ENCODE data around the gene SAT1. TPM values are rescaled to one million over a fixed set of nuclear protein-coding genes. Genes with fewer than 3 reads are reported as not detected.

Gene SAT1
- total RNA-seq, 1 donor from 2014 or later = 224 TPM

- Histone ChIP-seq H3K27ac (ENCODE audit: low read depth, low read length) (peak overlapping the region; percentile 37), H4K20me1 (ENCODE audit: insufficient read depth, low read length) (no peaks in the 10 kb centered on the region), H3K36me3 (ENCODE audit: insufficient read depth, low read length) (no peaks in the 10 kb centered on the region), H3K79me2 (ENCODE audit: insufficient read depth, low read length) (no peaks in the 10 kb centered on the region), H3K4me3 (ENCODE audit: insufficient read depth, low read depth, low read length) (no peak overlapping the region), H3K9me3 (ENCODE audit: insufficient read depth, low read depth, low read length) (no peaks in the 10 kb centered on the region), H2AFZ (ENCODE audit: low read depth, low read length) (no peak overlapping the region), H3K4me1 (ENCODE audit: insufficient read depth, low read length) (peaks cover 4% of the 10 kb centered on the region), H3K27me3 (ENCODE audit: insufficient read depth, low read length) (no peaks in the 10 kb centered on the region), H3K9ac (ENCODE audit: low read length) (no peak overlapping the region), H3K4me2 (ENCODE audit: low read length) (peak overlapping the region; percentile 26)
- Mint-ChIP-seq H3K36me3 (ENCODE audit: low read depth, unreplicated experiment) (no peaks in the 10 kb centered on the region), H3K9me3 (ENCODE audit: unreplicated experiment) (no peaks in the 10 kb centered on the region), H3K27ac (ENCODE audit: unreplicated experiment) (no peak overlapping the region), H3K4me1 (ENCODE audit: low read depth, unreplicated experiment) (peaks cover 4% of the 10 kb centered on the region), H3K27me3 (ENCODE audit: low read depth, unreplicated experiment) (no peaks in the 10 kb centered on the region), H3K4me3 (ENCODE audit: unreplicated experiment) (no peak overlapping the region)
- FAIRE-seq (no peak), DNase-seq (ENCODE audit: low read depth) (no peak)
- no peak for TF ChIP-seq CTCF (IDR thresholded peaks at IDR 0.05; ENCODE audit: insufficient read depth, low read depth, low read length)
- TF ChIP-seq EZH2 (IDR thresholded peaks at IDR 0.05; ENCODE audit: insufficient read depth, low read length) = no peak
Observed at GRCh38 chrX:23821847-23822246, 38.9 kb downstream of the SAT1 start.

DNA sequence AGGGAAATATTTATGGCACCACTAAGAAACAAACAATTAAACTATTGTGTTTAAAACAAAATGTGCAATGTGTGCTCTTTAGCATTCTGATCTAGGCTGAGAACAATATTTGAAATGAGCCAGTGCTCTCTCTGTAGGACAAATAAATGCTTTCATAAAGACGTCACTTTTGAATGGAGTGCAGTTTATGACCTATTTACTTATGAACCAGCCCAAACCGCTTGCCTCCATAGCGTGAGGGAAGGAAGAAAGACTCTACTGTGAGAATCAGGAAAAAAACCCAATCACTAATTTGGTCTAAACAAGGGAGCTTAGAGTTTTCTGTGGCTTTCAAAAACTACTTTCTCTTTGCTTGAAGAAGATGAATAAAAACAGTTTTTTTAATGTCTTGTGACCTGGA, 39.4 kb downstream of the SAT1 start:
- TF ChIP-seq CTCF (IDR thresholded peaks at IDR 0.05; ENCODE audit: insufficient read depth, low read depth, low read length) (no peak), EZH2 (IDR thresholded peaks at IDR 0.05; ENCODE audit: insufficient read depth, low read length) (no peak)
- Mint-ChIP-seq H3K4me1 (ENCODE audit: low read depth, unreplicated experiment) (peaks cover 4% of the 10 kb centered on the region), H3K36me3 (ENCODE audit: low read depth, unreplicated experiment) (no peaks in the 10 kb centered on the region), H3K4me3 (ENCODE audit: unreplicated experiment) (peak overlapping the region; percentile 20), H3K27ac (ENCODE audit: unreplicated experiment) (no peak overlapping the region), H3K9me3 (ENCODE audit: unreplicated experiment) (no peaks in the 10 kb centered on the region), H3K27me3 (ENCODE audit: low read depth, unreplicated experiment) (no peaks in the 10 kb centered on the region)
- no peaks in the 10 kb centered on the region for H3K27me3 ChIP-seq (ENCODE audit: insufficient read depth, low read length)
- H3K9me3 ChIP-seq (ENCODE audit: insufficient read depth, low read depth, low read length) = no peaks in the 10 kb centered on the region
- no peaks in the 10 kb centered on the region for H4K20me1 ChIP-seq (ENCODE audit: insufficient read depth, low read length)
- H3K79me2 ChIP-seq (ENCODE audit: insufficient read depth, low read length) = no peaks in the 10 kb centered on the region
- peak; percentile 95 for FAIRE-seq
- H3K4me1 ChIP-seq (ENCODE audit: insufficient read depth, low read length) = peaks cover 4% of the 10 kb centered on the region
- H3K36me3 ChIP-seq (ENCODE audit: insufficient read depth, low read length) = no peaks in the 10 kb centered on the region
- no peak overlapping the region for H3K4me3 ChIP-seq (ENCODE audit: insufficient read depth, low read depth, low read length)
- H2AFZ ChIP-seq (ENCODE audit: low read depth, low read length) = no peak overlapping the region
- peak overlapping the region; percentile 26 for H3K4me2 ChIP-seq (ENCODE audit: low read length)
- H3K9ac ChIP-seq (ENCODE audit: low read length) = no peak overlapping the region
- peak; percentile 28 for DNase-seq (ENCODE audit: low read depth)
- peak overlapping the region; percentile 37 for H3K27ac ChIP-seq (ENCODE audit: low read depth, low read length)

DNA sequence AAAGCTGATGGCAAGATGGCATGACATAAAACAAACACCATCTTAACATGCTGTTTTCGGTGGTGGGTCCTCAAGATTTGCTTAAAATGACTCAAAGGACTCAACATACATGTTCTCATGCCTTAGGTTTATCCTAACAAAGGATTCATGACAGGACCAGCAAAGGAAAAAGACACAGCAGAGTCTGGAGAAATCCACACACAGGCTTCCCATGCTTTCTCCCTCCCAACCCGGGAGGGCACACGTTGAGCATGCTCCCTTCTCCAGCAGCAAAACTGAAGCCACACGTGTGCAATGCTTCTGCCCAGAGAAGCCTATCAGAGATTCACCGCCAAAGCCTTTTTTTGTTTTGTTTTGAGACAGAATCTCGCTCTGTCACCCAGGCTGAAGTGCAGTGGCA, 39.9 kb downstream of the SAT1 start:
- TF ChIP-seq CTCF (IDR thresholded peaks at IDR 0.05; ENCODE audit: insufficient read depth, low read depth, low read length) (no peak), EZH2 (IDR thresholded peaks at IDR 0.05; ENCODE audit: insufficient read depth, low read length) (no peak)
- Mint-ChIP-seq H3K36me3 (ENCODE audit: low read depth, unreplicated experiment) (no peaks in the 10 kb centered on the region), H3K4me3 (ENCODE audit: unreplicated experiment) (no peak overlapping the region), H3K27ac (ENCODE audit: unreplicated experiment) (no peak overlapping the region), H3K4me1 (ENCODE audit: low read depth, unreplicated experiment) (peaks cover 4% of the 10 kb centered on the region), H3K9me3 (ENCODE audit: unreplicated experiment) (no peaks in the 10 kb centered on the region), H3K27me3 (ENCODE audit: low read depth, unreplicated experiment) (no peaks in the 10 kb centered on the region)
- Histone ChIP-seq H2AFZ (ENCODE audit: low read depth, low read length) (no peak overlapping the region), H3K4me1 (ENCODE audit: insufficient read depth, low read length) (peaks cover 4% of the 10 kb centered on the region), H3K27ac (ENCODE audit: low read depth, low read length) (no peak overlapping the region), H3K9me3 (ENCODE audit: insufficient read depth, low read depth, low read length) (no peaks in the 10 kb centered on the region), H3K4me2 (ENCODE audit: low read length) (peak overlapping the region; percentile 26), H3K9ac (ENCODE audit: low read length) (no peak overlapping the region), H3K4me3 (ENCODE audit: insufficient read depth, low read depth, low read length) (no peak overlapping the region), H3K27me3 (ENCODE audit: insufficient read depth, low read length) (no peaks in the 10 kb centered on the region), H4K20me1 (ENCODE audit: insufficient read depth, low read length) (no peaks in the 10 kb centered on the region), H3K79me2 (ENCODE audit: insufficient read depth, low read length) (no peaks in the 10 kb centered on the region), H3K36me3 (ENCODE audit: insufficient read depth, low read length) (no peaks in the 10 kb centered on the region)
- peak; percentile 32 for FAIRE-seq
- DNase-seq (ENCODE audit: low read depth) = no peak
